Activated naive CD8-positive, alpha-beta T cell treated with anti-CD3 and anti-CD28 coated beads, Interleukin-2, amount 50 U/mL, for 24 hours (primary cell): ENCODE results near the gene KCNJ12.
"Not testable (repeated sequence)": the region's sequence is repeated elsewhere in the genome, so short reads cannot be mapped to it uniquely, and the experiment has no call there.

Experiments used
- ATAC-seq: fragments of 150-1000 bp; cut with Tn5 transposase; one replicate; pipeline ENCODE4 v1.10.0; 2021
- DNase-seq: peaks from one replicate; pipeline ENCODE4 v3.0.0; 2021
- H3K27ac Mint-ChIP-seq: one replicate; pipeline ENCODE4 v1.8.0; 2021; ENCODE audit warnings: mild to moderate bottlenecking, mixed read lengths
- H3K27me3 Mint-ChIP-seq: one replicate; pipeline ENCODE4 v1.8.0; 2021; ENCODE audit warnings: mixed read lengths
- H3K36me3 Mint-ChIP-seq: one replicate; pipeline ENCODE4 v1.8.0; 2021; ENCODE audit warnings: low read depth, mixed read lengths
- H3K4me1 Mint-ChIP-seq: one replicate; pipeline ENCODE4 v1.8.0; 2021; ENCODE audit warnings: mixed read lengths
- H3K4me3 Mint-ChIP-seq: one replicate; pipeline ENCODE4 v1.8.0; 2021; ENCODE audit warnings: mild to moderate bottlenecking, moderate library complexity, mixed read lengths
- H3K9me3 Mint-ChIP-seq: one replicate; pipeline ENCODE4 v1.8.0; 2021; ENCODE audit warnings: mixed read lengths

KCNJ12 gene

GRCh38 chr17:21436883-21437836 lies 61.0 kb downstream of the KCNJ12 start:
- DNase-seq, H3K27me3 Mint-ChIP-seq, H3K9me3 Mint-ChIP-seq, ATAC-seq, H3K4me3 Mint-ChIP-seq, H3K36me3 Mint-ChIP-seq, H3K4me1 Mint-ChIP-seq, H3K27ac Mint-ChIP-seq: not testable (repeated sequence)

- H3K27me3 Mint-ChIP-seq, H3K36me3 Mint-ChIP-seq, H3K9me3 Mint-ChIP-seq, H3K4me3 Mint-ChIP-seq, DNase-seq, H3K27ac Mint-ChIP-seq, H3K4me1 Mint-ChIP-seq, ATAC-seq: not testable (repeated sequence)
Measured at GRCh38 chr17:21438316-21439014, 62.3 kb downstream of the KCNJ12 start.

- not testable (repeated sequence) for ATAC-seq, H3K4me1 Mint-ChIP-seq, DNase-seq, H3K27me3 Mint-ChIP-seq, H3K27ac Mint-ChIP-seq, H3K36me3 Mint-ChIP-seq, H3K4me3 Mint-ChIP-seq, H3K9me3 Mint-ChIP-seq
Measured at GRCh38 chr17:21439015-21439336, 62.8 kb downstream of the KCNJ12 start.

DNA sequence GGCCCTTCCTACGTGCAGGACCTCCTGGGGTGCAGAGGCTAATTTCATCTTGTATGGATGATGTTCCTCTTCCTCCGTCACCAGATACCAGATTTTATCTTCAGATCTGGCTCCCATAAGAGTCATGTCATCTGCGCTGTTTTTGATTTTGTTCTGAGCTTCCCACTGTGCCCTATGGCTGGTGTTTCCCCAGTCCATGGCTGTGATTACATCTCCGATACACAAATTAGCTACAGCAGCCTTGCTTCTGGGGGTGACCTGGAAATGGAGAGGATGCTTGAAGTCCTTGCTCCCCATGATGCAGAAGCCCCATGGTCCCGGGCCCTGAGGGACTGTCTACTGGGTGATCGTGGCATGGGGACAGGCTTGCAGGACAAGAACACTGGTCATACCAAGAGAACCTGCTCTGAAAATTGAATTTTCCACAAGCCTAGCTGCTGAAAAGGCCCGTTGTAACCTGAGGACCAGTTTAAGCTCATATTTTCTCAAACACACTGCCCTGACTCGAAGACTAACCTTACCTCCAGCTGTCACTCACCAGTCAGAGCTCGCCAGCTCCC lies 69.0 kb downstream of the KCNJ12 start:
- DNase-seq (no peak), ATAC-seq (no peak)
- Mint-ChIP-seq H3K9me3 (peaks cover 4% of the 10 kb centered on the region), H3K27me3 (peaks cover 1% of the 10 kb centered on the region), H3K4me1 (no peaks in the 10 kb centered on the region), H3K27ac (no peak overlapping the region), H3K36me3 (no peaks in the 10 kb centered on the region), H3K4me3 (no peak overlapping the region)

DNA sequence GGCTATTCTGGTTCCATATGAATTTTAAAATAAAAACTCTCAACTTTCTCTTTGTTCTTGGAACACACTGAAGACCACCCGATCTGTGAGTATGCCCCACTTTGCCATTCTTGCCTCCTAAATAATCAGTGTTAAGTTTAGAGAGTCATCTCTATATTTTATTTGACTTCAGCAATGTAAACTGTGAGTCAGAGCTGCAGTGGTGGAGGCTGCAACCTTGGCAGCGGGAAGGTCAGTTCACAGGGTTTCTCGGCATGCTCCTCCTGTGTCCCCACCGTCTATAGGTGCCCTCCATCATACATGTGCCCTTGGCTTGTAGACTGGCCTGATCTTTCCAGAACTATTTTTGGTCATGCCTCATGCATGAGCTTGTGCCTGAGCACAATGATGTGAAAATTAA lies 71.4 kb downstream of the KCNJ12 start:
- not testable (repeated sequence) for H3K27ac Mint-ChIP-seq, ATAC-seq, H3K4me1 Mint-ChIP-seq, H3K27me3 Mint-ChIP-seq, H3K36me3 Mint-ChIP-seq, H3K4me3 Mint-ChIP-seq, DNase-seq, H3K9me3 Mint-ChIP-seq

GRCh38 chr17:21449891-21450290 lies 73.7 kb downstream of the KCNJ12 start:
- not testable (repeated sequence) for H3K27ac Mint-ChIP-seq, H3K27me3 Mint-ChIP-seq, H3K4me3 Mint-ChIP-seq, H3K9me3 Mint-ChIP-seq, H3K36me3 Mint-ChIP-seq, ATAC-seq, H3K4me1 Mint-ChIP-seq, DNase-seq

DNA sequence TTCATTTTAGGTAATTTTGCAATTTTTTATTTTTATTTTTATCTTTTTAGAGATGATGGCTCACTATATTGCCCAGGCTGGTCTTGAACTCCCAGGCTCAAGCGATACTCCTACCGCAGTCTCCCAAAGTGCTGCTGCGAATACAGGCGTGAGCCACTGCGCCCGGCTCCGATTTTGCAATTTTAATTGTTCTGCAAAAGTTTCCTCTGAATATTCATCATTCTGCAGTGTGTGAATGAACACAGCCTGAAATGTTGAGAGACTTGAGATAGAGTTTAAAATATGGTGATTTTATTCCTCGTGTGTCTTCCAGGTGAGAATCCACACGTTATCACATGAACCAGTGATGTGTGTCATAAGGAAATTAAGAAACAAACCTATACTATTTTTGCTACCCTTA lies 75.8 kb downstream of the KCNJ12 start:
- Mint-ChIP-seq H3K27ac (no peak overlapping the region), H3K36me3 (no peaks in the 10 kb centered on the region), H3K4me3 (no peak overlapping the region), H3K9me3 (no peaks in the 10 kb centered on the region), H3K27me3 (peaks cover 10% of the 10 kb centered on the region), H3K4me1 (peaks cover 18% of the 10 kb centered on the region)
- ATAC-seq (no peak), DNase-seq (no peak)

DNA sequence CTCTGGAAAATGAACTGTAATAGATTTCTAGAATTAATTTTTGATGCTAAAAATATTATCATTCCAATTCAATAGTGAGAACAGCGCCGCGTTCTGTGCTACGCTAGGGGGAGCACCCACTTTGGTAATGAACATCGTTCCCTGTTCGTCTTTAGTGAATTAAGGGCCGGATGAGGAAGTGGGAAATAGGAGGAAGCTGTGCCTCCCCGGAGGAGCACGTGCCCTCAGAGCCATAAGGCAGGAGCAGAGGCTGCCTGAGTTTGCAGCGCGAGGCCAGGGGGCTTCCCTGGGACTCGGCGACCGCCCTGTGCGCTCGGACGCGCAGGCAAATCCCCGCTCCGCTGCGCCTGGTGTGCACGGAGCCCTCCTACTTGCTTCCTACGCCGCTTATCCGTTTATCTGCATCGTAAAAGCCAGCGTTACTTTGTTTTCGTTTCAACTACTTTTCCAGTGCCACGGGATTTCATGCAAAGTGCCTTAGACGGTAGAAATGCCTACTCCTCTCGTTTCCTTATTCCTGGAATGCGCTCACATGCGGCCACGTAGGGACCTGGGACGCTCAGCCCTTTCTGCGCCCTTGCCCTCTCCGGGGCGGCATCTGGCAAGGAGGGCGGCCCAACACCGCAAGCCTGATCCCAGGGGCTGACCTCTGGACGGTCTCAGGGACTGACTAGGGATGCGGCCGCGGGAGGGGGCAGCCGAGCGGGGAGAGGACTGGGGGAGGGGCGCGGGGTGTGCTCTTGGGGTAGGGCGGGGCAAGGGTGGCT lies 76.4 kb downstream of the KCNJ12 start:
- H3K9me3 Mint-ChIP-seq = no peaks in the 10 kb centered on the region
- DNase-seq = peak; percentile 48

DNA sequence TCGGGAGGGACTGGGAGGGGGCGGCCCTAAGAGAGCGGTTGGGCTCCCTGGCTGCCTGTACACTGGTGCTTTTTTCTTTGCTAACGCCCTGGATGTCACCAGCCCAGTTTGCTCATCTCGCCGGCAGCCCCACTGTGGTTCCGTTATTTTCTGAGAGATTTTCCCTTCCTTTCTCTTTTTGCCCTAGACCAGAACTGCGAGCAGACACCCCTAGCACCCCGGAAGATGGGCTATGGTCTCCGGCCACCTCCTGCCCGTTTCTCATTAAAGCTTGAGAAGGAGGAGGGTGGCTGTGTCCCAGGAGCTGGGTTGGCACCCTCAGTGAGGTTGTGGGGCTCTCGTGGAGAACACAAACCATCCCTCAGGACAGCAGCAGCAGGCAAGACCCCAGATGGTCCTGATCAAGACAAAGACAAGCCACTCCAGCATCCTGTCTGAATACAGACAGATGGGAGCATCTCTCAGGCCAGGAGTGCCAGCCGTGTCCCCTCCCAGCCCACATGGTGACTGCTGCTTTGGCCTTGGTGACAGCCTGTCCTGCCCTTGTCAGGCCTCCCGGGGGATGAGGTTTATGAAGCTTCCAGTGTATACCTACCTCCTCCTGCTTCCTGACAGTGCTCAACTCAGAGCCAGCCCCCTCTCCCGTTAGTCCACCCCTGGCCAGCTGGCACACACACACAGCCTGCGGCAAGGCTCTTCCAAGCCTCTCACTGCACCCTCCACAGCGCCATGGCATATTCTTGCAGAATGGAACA lies 77.2 kb downstream of the KCNJ12 start:
- no peak for DNase-seq
- ATAC-seq = no peak
- H3K4me3 Mint-ChIP-seq = no peak overlapping the region
- H3K9me3 Mint-ChIP-seq = no peaks in the 10 kb centered on the region
- H3K36me3 Mint-ChIP-seq = no peaks in the 10 kb centered on the region
- peaks cover 14% of the 10 kb centered on the region for H3K27me3 Mint-ChIP-seq
- H3K27ac Mint-ChIP-seq = no peak overlapping the region
- peaks cover 24% of the 10 kb centered on the region for H3K4me1 Mint-ChIP-seq

More for the DNA sequence above, 76.4 kb downstream of the KCNJ12 start:
- Mint-ChIP-seq H3K27ac (no peak overlapping the region), H3K4me3 (peak overlapping the region; percentile 24), H3K27me3 (peaks cover 14% of the 10 kb centered on the region), H3K4me1 (peaks cover 24% of the 10 kb centered on the region), H3K36me3 (no peaks in the 10 kb centered on the region)
- ATAC-seq = peak; percentile 29

DNA sequence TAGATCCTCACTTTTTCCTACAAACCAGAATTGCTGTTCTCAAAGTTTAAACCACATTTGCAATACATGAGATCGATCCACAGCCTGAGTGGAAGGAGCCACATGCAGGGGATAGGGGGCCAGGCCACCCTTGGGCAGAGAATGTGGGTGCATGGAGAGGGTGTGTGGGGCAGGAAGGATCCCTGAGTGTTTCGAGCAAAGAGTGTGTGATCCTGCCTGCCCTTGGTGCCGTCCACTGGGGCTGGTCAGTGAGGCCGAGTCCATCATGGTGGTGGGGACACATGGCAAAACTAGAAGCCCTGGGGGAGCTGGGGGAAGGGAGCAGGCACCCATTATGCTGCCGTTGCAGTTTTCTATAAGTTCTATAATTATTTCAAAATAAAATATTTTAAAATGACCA lies 77.8 kb downstream of the KCNJ12 start:
- peaks cover 24% of the 10 kb centered on the region for H3K4me1 Mint-ChIP-seq
- H3K4me3 Mint-ChIP-seq, H3K27ac Mint-ChIP-seq, H3K36me3 Mint-ChIP-seq, DNase-seq, H3K9me3 Mint-ChIP-seq, ATAC-seq: not testable (repeated sequence)
- H3K27me3 Mint-ChIP-seq = peaks cover 14% of the 10 kb centered on the region

DNA sequence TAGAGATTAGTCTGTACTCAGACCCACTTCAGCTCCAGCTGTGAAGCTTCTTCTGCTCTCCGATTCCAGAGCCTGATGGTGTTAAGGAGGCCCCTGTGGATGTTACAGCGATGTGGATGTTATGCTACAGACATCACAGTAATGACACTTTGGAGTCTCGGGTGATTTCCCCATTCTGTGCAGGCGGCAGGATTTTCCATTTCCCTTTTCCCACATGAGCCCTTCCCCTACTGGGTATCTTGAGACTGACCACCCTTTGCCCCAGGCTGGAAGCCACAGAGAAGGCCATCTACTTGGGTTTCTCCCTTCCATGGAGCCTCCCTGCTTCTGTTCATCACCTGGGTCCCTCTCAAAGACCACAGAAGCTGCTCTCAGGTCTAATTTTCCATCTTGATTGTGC lies 78.3 kb downstream of the KCNJ12 start:
- Mint-ChIP-seq H3K9me3 (no peaks in the 10 kb centered on the region), H3K4me1 (peaks cover 24% of the 10 kb centered on the region), H3K27ac (no peak overlapping the region), H3K36me3 (no peaks in the 10 kb centered on the region), H3K27me3 (peaks cover 14% of the 10 kb centered on the region), H3K4me3 (no peak overlapping the region)
- DNase-seq (no peak), ATAC-seq (no peak)

DNA sequence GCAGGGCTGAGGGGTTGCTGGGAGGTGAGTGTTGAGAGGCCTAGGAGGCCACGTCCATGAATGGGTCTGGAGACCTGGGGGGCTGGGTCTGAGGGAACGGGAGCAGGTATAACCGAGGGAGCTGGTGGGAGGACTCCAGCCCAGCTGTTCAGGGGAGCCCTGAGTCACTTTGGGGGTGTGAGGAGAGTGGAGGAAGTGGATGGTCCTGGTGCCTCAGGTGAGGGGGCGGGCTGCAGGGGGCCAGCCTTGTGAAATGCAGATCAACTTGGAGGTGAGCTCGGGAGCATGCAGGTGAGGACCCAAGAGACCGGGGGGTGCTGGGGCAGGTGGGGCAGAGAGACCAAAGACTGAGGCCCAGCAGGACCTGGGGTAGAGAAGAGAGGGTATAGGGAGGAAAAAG lies 79.6 kb downstream of the KCNJ12 start:
- H3K4me3 Mint-ChIP-seq = no peak overlapping the region
- H3K27me3 Mint-ChIP-seq = peaks cover 12% of the 10 kb centered on the region
- no peaks in the 10 kb centered on the region for H3K36me3 Mint-ChIP-seq
- DNase-seq (no peak), ATAC-seq (no peak)
- H3K27ac Mint-ChIP-seq = no peak overlapping the region
- no peaks in the 10 kb centered on the region for H3K9me3 Mint-ChIP-seq
- peaks cover 24% of the 10 kb centered on the region for H3K4me1 Mint-ChIP-seq

DNA sequence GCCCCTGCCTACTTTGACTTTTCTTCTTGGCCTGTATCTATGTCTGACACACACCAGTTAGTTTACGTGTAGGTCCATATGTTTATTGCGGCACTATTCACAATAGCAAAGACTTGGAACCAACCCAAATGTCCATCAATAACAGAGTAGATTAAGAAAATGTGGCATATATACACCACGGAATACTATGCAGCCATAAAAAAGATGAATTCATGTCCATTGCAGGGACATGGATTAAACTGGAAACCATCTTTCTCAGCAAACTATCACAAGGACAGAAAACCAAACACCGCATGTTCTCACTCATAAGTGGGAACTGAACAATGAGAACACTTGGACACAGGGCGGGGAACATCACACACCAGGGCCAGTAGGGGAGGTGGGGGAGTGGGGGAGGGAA lies 80.3 kb downstream of the KCNJ12 start:
- H3K4me3 Mint-ChIP-seq, H3K27ac Mint-ChIP-seq, H3K9me3 Mint-ChIP-seq, H3K36me3 Mint-ChIP-seq, DNase-seq, ATAC-seq: not testable (repeated sequence)
- Mint-ChIP-seq H3K27me3 (peaks cover 10% of the 10 kb centered on the region), H3K4me1 (peaks cover 24% of the 10 kb centered on the region)
